Neural progenitor cell (in vitro differentiated cells): ENCODE data around the gene ZNF654.

Experiments used
- EZH2 ChIP-seq: fragments of 200-600 bp; sonication (generic); IDR thresholded peaks from 2 replicates; pipeline ENCODE4 v1.6.1; 2017; ENCODE audit warnings: antibody characterized with exemption, mild to moderate bottlenecking, moderate library complexity
- TF ChIP-seq, protein P1 (sequence below): fragments of 200-600 bp; sonication (generic); IDR thresholded peaks from 2 replicates; pipeline ENCODE4 v1.5.1; 2017; ENCODE audit warnings: antibody characterized with exemption, mild to moderate bottlenecking

DNA sequence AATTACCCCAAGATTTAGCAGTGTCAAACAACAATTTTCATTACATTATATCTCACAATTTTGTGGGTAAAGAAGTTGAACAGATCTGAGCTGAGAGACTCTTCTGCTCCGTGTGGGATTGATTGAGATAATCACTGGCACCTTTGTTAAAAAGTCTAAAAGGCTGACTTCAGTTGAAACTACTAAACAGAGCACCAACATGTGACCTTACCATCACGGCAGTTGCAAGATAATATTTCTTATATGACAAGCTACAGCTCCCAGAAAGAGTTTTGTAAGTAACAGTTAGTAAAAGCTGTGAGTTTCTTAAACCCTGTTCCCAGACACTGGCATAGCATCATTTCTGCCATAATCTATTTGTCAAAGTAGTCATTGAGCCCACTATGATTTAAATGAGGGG lies 25.2 kb upstream of the ZNF654 start:
- TF ChIP-seq, protein P1, sequence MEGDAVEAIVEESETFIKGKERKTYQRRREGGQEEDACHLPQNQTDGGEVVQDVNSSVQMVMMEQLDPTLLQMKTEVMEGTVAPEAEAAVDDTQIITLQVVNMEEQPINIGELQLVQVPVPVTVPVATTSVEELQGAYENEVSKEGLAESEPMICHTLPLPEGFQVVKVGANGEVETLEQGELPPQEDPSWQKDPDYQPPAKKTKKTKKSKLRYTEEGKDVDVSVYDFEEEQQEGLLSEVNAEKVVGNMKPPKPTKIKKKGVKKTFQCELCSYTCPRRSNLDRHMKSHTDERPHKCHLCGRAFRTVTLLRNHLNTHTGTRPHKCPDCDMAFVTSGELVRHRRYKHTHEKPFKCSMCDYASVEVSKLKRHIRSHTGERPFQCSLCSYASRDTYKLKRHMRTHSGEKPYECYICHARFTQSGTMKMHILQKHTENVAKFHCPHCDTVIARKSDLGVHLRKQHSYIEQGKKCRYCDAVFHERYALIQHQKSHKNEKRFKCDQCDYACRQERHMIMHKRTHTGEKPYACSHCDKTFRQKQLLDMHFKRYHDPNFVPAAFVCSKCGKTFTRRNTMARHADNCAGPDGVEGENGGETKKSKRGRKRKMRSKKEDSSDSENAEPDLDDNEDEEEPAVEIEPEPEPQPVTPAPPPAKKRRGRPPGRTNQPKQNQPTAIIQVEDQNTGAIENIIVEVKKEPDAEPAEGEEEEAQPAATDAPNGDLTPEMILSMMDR: no peak
- no peak for TF ChIP-seq EZH2
